ENCODE data around the gene CHAC1.

The CHAC1 gene

DNA sequence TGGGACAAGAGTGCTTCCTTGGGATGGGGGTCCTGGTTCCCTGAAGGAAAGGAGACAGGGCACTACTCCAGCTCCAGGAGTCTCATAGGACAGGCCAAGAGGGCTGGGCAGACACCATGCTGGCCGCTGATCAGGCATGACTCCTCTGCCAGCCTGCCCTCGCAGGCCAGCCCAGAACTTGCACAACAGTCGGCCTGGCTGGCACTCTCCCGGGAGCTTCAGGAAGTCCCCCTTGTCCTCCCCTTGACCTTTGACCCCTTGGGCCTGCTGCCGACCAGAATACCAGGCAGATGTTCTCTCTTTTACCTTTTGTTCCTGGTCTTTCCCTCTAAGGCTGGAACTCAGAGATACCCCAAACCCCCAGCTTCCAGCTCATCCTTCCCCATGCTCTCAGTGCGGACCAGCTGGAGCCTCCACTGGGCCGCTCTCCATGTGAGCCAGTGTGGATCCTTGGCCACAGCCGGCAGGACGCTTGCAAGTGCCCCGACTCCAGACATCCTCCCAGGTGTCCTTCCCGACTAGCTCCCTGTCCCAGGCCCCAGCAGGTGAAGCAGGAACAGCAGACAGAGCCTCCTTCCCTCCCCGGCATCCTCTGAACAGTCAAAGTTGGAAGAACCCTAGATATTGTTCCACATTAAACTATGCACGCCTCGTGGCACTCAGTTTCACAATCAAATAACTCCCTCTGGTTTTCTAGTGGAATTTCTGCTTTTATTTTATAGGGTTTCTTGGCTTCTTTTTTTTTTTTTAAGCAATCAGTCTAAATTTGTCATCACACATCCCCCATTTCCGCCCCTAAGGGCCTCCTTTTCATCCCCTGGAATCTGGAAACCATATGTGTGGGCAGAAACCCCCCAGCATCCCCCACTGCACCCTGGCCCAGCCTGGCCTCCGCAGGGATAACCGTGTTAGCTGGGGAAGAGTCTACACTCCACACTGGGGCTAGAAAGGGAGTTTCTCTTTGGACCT, 43.3 kb upstream of the CHAC1 start:
- TF ChIP-seq, protein P1, sequence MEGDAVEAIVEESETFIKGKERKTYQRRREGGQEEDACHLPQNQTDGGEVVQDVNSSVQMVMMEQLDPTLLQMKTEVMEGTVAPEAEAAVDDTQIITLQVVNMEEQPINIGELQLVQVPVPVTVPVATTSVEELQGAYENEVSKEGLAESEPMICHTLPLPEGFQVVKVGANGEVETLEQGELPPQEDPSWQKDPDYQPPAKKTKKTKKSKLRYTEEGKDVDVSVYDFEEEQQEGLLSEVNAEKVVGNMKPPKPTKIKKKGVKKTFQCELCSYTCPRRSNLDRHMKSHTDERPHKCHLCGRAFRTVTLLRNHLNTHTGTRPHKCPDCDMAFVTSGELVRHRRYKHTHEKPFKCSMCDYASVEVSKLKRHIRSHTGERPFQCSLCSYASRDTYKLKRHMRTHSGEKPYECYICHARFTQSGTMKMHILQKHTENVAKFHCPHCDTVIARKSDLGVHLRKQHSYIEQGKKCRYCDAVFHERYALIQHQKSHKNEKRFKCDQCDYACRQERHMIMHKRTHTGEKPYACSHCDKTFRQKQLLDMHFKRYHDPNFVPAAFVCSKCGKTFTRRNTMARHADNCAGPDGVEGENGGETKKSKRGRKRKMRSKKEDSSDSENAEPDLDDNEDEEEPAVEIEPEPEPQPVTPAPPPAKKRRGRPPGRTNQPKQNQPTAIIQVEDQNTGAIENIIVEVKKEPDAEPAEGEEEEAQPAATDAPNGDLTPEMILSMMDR (conservative IDR thresholded peaks at IDR 0.05; ENCODE audit: low read depth, low read length): no peak
- H3K4me3 ChIP-seq (ENCODE audit: low read depth, low read length): no peak overlapping the region
- DNase-seq (ENCODE audit: low read depth): peak; percentile 34

DNA sequence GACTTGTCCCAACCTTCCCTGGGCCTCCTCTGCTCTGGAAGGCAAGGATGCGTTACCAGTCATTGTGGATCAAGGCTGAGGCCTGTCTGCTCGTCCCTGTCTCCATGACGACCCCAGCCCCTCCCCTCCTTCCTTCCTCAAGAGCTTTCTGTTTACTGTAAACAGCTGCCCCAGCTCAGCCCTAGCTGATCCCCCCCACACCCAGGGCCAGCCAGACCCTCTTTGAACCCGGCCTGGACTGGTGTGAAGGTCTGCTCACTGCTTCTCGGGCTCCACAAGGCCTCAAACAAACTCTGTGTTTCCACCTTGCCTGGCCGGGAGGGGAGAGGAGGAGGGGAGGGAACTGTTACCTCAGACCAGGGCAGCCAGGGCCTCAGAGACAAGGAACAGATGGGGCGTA, 42.1 kb upstream of the CHAC1 start:
- no peak overlapping the region for H3K4me3 ChIP-seq (ENCODE audit: low read depth, low read length)
- TF ChIP-seq, protein P1 (conservative IDR thresholded peaks at IDR 0.05; ENCODE audit: low read depth, low read length): no peak
- DNase-seq (ENCODE audit: low read depth): no peak

DNA sequence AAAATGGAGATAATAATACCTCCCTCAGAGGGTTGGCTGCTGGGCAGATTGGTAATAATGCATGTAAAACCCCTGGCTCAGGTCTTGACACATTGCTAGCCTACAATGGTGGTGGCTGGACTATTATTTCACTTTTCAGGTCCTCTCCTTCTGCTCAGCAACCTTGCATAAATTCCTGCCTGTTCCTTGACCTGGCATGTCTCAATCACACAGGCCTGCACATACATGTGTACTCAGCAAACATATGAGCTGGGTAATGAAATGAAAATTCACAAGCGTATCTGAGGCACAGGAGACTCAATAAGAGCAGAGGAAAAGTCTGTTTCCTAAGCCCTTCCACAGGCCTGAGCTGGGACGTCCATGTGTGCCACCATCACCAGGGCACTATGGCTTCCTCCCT, 41.6 kb upstream of the CHAC1 start:
- no peak overlapping the region for H3K4me3 ChIP-seq (ENCODE audit: low read depth, low read length)
- DNase-seq (ENCODE audit: low read depth): no peak
- TF ChIP-seq, protein P1 (conservative IDR thresholded peaks at IDR 0.05; ENCODE audit: low read depth, low read length): no peak

DNA sequence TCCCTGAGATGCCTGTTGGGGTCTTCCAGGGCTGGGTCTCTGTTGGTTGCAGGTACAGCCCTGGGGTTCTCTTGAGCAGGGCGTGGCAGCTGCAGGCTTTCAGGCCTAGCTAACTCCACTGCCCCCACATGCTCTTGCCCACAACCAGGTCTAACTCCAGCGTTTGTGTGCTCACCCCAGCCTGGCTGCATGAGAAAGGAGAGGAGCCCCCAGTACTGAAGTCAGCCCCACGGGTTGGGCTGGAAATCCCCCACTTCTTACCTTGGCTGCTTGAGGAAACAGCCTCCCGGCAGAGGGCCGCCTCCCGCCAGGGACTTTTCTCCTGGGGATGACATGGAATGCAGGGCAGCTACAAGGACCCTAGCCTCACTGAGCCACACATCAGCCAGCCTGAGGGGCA, 40.8 kb upstream of the CHAC1 start:
- TF ChIP-seq, protein P1 (conservative IDR thresholded peaks at IDR 0.05; ENCODE audit: low read depth, low read length): no peak
- H3K4me3 ChIP-seq (ENCODE audit: low read depth, low read length): no peak overlapping the region
- DNase-seq (ENCODE audit: low read depth): no peak

DNA sequence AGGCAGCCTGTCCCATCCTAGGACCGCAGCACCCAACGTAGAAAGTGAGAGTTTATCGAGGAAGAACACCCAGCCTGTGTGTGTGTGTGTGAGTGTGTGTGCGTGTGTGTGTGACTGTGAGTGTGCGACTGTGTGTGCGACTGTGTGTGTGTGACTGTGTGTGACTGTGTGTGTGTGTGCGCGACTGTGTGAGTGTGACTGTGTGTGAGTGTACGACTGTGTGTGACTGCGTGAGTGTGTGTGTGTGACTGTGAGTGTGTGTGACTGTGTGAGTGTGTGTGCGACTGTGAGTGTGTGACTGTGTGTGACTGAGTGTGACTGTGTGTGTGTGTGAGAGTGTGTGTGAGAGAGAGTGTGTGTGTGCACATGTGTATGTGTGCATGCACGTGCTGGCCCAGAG, 39.3 kb upstream of the CHAC1 start:
- no peak for DNase-seq (ENCODE audit: low read depth)
- no peak overlapping the region for H3K4me3 ChIP-seq (ENCODE audit: low read depth, low read length)
- TF ChIP-seq, protein P1 (conservative IDR thresholded peaks at IDR 0.05; ENCODE audit: low read depth, low read length): no peak

DNA sequence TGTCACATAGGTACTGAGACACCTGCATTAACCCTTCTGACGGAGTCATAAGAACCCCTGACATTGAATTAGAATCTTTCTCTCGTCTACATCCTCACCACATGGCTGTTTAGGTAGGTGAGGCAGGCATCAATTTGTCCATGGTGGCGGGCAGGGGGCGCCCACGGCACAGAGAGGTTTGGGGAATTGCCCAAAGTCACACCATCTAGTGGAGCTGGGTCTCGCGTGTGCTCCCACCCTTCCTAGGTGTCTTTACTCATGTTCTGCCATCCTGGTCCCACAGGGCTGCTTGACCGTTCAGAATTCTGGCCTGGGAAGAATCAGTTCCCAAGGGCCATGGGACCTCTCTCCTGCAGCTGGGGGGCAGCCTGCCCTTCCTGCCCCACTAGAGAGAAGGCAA, 38.8 kb upstream of the CHAC1 start:
- no peak overlapping the region for H3K4me3 ChIP-seq (ENCODE audit: low read depth, low read length)
- TF ChIP-seq, protein P1 (conservative IDR thresholded peaks at IDR 0.05; ENCODE audit: low read depth, low read length): no peak

More for the DNA sequence above, 38.8 kb upstream of the CHAC1 start:
- DNase-seq (ENCODE audit: low read depth): no peak
